Esophagus squamous epithelium (tissue), 5 donors: ENCODE data around the gene LZTS3. TPM values are rescaled to one million over a fixed set of nuclear protein-coding genes. Genes with fewer than 3 reads are reported as not detected.
"Not testable (repeated sequence)": the region's sequence is repeated elsewhere in the genome, so short reads cannot be mapped to it uniquely, and the experiment has no call there.

Experiments
- DNase-seq: peaks from one replicate; lab custom pipeline; 2025; lab: John Stamatoyannopoulos, UW
- H3K27ac ChIP-seq, 4 donors: fragments of 200-600 bp; sonication (generic); one replicate each; pipeline ENCODE4 v1.5.1; 2016 to 2019; ENCODE audit warnings: mild to moderate bottlenecking in 1 of 4
- H3K27me3 ChIP-seq, 4 donors: fragments of 200-600 bp; sonication (generic); 1 replicate in 3 of 4; 2 replicates in 1 of 4; pipeline versions ENCODE4 v1.5.1 to v1.6.0; 2017 to 2021; ENCODE audit warnings: antibody characterized with exemption in 1 of 4
- H3K36me3 ChIP-seq, 3 donors: fragments of 200-600 bp; sonication (generic); one replicate each; pipeline ENCODE4 v1.5.1; 2016 to 2019
- H3K4me1 ChIP-seq, 3 donors: fragments of 200-600 bp; sonication (generic); one replicate each; pipeline ENCODE4 v1.5.1; 2017 to 2019
- H3K4me3 ChIP-seq, 4 donors: fragments of 200-600 bp; sonication (generic); 1 replicate in 3 of 4; 2 replicates in 1 of 4; pipeline ENCODE4 v1.5.1; 2016 to 2019; ENCODE audit warnings: mild to moderate bottlenecking in 2 of 4, moderate library complexity in 1 of 4
- H3K9me3 ChIP-seq, 3 donors: fragments of 200-600 bp; sonication (generic); one replicate each; pipeline ENCODE4 v1.5.1; 2016 to 2019
- POLR2A ChIP-seq, 4 donors: fragments of 450-650 bp; IDR thresholded peaks; one replicate each; pipeline ENCODE4 v1.6.1; 2017; ENCODE audit warnings: antibody characterized with exemption in 4 of 4, mild to moderate bottlenecking in 4 of 4, moderate library complexity in 3 of 4
- WGBS, 2 donors: methylation state at CpG; one replicate each; pipeline ENCODE4 v1.1.5; 2018; 5-methylcytosine and 5-hydroxymethylcytosine counted together
- intact Hi-C: fragments of 100-400 bp; cut with DNase I; formaldehyde crosslinking; loops from one replicate; pipeline ENCODE4 v1.15.0; 2022
- total RNA-seq, 4 donors: library from RNA; depleted of rRNA; stranded (reverse); fragments of >200 nt; gene quantifications; one replicate each; pipeline ENCODE4 v1.1.0, GENCODE V29; 2016
- TF ChIP-seq, protein P1 (sequence below), 6 experiments: fragments of 450-650 bp in 4 of 6; fragments of 200-600 bp in 2 of 6; sonication (generic) in 2 of 6; IDR thresholded peaks; one replicate each; pipeline ENCODE4 v1.5.1; 2016 to 2019; ENCODE audit warnings: antibody characterized with exemption in 6 of 6, mild to moderate bottlenecking in 4 of 6, moderate library complexity in 4 of 6
- donor health status: DM: yes; HTN: yes; CAD: no.

Gene LZTS3
- total RNA-seq, 4 donors from 2014 or later: 1.1 to 6.3 (median 4.4) TPM

DNA sequence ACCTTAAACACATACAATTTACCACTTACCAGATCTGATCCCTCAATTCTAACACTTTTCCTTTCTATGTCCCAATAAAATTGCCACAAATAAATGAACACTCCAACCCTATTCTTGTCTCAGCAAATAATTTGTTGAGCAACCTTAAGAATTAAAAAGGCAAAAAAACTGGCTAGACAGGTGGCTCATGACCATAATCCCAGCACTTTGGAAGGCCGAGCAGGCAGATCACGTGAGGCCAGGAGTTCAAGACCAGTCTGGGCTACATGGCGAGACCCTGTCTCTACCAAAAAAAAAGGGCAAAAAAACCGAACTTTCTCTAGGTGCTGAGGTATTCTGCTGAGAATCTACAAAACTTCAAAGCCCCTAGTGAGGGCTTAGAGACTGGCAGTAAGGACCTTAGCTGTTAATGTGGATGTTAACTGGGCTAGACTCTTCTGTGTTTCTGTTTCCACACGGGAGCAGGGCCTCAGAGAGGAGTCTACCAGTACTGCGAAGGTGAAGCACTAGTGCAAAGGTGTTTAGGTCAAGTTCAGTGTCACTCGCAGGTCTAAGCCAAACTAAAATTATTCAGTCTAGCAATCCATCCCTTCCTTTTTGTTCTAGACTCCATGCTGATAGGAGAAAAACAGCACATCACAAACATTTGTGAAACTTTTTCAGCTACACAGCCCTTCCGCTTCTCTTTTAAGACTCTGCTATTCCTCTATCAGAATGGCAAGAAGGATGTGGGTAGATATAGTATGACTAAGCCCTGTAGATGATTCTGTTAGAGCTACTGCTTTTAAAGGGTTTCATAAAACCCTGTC is 16.3 kb downstream of the LZTS3 start:
- Histone ChIP-seq H3K36me3 (peaks cover 0 to 17% (median 5%) of the 10 kb centered on the region in 3 donors), H3K4me1 (peaks cover 20 to 75% (median 37%) of the 10 kb centered on the region in 3 donors), H3K27me3 (no peaks in the 10 kb centered on the region), H3K27ac (peak overlapping the region; percentile 26 to 56 (median 33)), H3K9me3 (no peaks in the 10 kb centered on the region), H3K4me3 (peak overlapping the region in 2 of 4 donors; percentile 10 to 100)
- intact Hi-C loops: no loop called here
- DNase-seq: no peak
- 34 to 37% methylated on average over 8 of the region's 8 CpGs for WGBS, 2 donors
- TF ChIP-seq, protein P1, sequence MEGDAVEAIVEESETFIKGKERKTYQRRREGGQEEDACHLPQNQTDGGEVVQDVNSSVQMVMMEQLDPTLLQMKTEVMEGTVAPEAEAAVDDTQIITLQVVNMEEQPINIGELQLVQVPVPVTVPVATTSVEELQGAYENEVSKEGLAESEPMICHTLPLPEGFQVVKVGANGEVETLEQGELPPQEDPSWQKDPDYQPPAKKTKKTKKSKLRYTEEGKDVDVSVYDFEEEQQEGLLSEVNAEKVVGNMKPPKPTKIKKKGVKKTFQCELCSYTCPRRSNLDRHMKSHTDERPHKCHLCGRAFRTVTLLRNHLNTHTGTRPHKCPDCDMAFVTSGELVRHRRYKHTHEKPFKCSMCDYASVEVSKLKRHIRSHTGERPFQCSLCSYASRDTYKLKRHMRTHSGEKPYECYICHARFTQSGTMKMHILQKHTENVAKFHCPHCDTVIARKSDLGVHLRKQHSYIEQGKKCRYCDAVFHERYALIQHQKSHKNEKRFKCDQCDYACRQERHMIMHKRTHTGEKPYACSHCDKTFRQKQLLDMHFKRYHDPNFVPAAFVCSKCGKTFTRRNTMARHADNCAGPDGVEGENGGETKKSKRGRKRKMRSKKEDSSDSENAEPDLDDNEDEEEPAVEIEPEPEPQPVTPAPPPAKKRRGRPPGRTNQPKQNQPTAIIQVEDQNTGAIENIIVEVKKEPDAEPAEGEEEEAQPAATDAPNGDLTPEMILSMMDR (IDR thresholded peaks at IDR 0.05): no peak
- no peak for TF ChIP-seq POLR2A (IDR thresholded peaks at IDR 0.05)

DNA sequence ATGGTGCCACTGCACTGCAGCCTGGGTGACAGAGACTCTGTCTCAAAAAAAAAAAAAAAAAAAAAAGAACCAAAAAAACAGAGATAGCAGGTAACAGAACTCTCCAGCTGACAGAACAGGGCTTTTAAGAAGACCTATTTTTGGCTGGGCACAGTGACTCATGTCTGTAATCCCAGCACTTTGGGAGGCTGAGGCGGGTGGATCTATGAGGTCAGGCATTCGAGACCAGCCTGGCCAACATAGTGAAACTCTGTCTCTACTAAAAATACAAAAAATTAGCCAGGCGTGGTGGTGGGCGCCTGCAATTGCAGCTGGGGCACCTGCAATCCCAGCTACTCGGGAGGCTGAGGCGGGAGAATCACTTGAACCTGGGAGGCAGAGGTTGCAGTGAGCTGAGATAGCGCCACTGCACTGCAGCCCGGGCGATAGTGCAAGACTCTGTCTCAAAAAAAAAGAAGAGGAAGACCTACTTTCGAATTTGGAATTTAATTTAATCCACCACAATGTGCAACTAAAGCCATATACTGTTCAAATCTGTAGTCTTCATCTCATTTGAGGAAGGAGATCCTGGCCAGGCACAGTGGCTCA is 21.2 kb downstream of the LZTS3 start:
- intact Hi-C loops, H3K27me3 ChIP-seq, H3K9me3 ChIP-seq, H3K27ac ChIP-seq, H3K4me3 ChIP-seq, DNase-seq: not testable (repeated sequence)
- peaks cover 2 to 67% (median 19%) of the 10 kb centered on the region in 3 donors for H3K4me1 ChIP-seq
- H3K36me3 ChIP-seq: peaks cover 0 to 53% (median 10%) of the 10 kb centered on the region in 3 donors
- 69 to 81% methylated on average over 10 of the region's 10 CpGs for WGBS, 2 donors

DNA sequence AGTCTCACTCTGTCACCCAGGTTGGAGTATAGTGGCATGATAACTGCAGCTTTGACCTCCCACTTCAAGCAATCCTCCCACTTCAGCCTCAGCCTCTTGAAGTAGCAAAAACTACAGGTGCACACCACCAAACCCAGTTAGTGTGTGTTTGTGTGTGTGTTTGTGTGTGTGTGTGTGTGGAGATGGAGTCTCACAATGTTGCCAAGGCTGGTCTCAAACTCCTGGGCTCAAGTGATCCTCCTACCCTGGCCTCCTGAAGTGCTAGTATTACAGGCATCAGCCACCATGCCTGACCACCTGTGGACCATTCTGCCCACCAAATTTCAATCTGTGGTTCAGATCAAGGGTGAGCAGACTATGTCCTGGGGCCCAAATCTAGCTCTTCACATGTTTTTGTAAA is 22.4 kb downstream of the LZTS3 start:
- no peak for TF ChIP-seq POLR2A (IDR thresholded peaks at IDR 0.05)
- TF ChIP-seq, protein P1 (IDR thresholded peaks at IDR 0.05): no peak
- intact Hi-C loops: no loop called here
- Histone ChIP-seq H3K4me1 (peaks cover 0 to 58% (median 7%) of the 10 kb centered on the region in 3 donors), H3K4me3 (no peak overlapping the region), H3K27ac (no peak overlapping the region), H3K9me3 (no peaks in the 10 kb centered on the region), H3K27me3 (no peaks in the 10 kb centered on the region), H3K36me3 (peaks cover 0 to 66% (median 10%) of the 10 kb centered on the region in 3 donors)
- DNase-seq: no peak

DNA sequence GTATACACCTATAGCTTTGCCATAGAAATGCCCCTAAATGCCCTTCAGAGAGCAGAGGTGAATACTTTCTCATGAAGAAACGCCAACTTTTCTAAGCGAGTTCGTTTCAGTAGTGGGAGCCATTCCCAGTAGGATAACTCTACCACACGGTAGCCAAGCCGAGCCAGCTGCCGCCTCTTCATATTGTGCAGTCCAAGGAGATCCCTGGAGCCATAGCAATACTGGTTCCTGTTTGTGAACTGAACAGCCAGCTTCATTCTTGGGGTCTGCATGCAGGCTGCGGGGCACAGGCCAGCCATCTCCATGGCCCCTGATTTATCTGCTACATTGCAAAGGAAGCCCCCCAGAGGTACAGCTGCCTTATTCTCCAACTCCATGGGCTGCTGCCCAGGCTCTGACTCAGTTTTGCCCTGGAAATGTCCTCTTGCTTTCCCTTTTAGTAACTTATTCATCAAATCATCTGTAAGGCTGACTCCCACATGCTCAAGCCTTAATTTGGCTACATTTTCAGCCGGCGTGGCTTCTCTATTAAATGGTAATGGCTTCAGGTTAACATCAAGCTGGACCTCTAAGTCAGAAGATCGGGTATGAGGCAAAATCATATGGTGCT is 26.5 kb downstream of the LZTS3 start:
- TF ChIP-seq, protein P1 (IDR thresholded peaks at IDR 0.05): no peak
- TF ChIP-seq POLR2A (IDR thresholded peaks at IDR 0.05): no peak
- Histone ChIP-seq H3K4me3 (no peak overlapping the region), H3K4me1 (peaks cover 0 to 19% (median 0%) of the 10 kb centered on the region in 3 donors), H3K27ac (no peak overlapping the region), H3K36me3 (peaks cover 0 to 62% (median 5%) of the 10 kb centered on the region in 3 donors), H3K9me3 (no peaks in the 10 kb centered on the region), H3K27me3 (no peaks in the 10 kb centered on the region)
- DNase-seq: no peak
- intact Hi-C loops: no loop called here
- WGBS, 2 donors: 90 to 91% methylated on average over 9 of the region's 10 CpGs

DNA sequence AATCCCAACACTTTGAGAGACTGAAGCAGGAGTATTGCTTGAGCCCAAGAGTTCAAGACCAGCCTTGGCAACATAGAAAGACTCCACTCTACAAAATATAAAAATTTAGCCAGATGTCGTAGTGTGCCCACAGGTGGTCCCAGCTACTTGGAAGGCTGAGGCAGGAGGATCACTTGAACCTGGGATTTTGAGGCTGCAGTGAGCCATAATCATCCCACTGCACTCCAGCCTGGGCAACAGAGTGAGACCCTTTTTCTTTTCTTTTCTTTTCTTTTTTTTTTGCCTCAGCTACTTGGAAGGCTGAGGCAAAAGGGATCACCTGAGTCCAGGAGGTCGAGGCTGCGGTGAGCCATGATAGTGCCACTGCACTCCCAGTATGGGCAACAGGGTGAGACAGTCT is 31.6 kb downstream of the LZTS3 start:
- peaks cover 0 to 24% (median 0%) of the 10 kb centered on the region in 3 donors for H3K4me1 ChIP-seq
- no peak overlapping the region for H3K4me3 ChIP-seq
- TF ChIP-seq, protein P1 (IDR thresholded peaks at IDR 0.05): no peak
- no peak for TF ChIP-seq POLR2A (IDR thresholded peaks at IDR 0.05)
- H3K36me3 ChIP-seq: peaks cover 0 to 30% (median 0%) of the 10 kb centered on the region in 3 donors
- DNase-seq: no peak
- 75 to 100% methylated on average over 1 to 3 of the region's 3 CpGs for WGBS, 2 donors
- no peaks in the 10 kb centered on the region for H3K27me3 ChIP-seq
- H3K9me3 ChIP-seq: no peaks in the 10 kb centered on the region
- intact Hi-C loops: no loop called here
- H3K27ac ChIP-seq: no peak overlapping the region
